Ramos (cell line): ENCODE measurements around the gene NANOS1.

Source experiments
- in situ Hi-C: fragments of 300-500 bp; cut with MboI; formaldehyde crosslinking; loops from one replicate; pipeline ENCODE4 v1.14.3; 2022; ENCODE audit warnings: low sequenced_read_pairs; ENCODE audit not compliant: unreplicated experiment

Gene NANOS1

DNA sequence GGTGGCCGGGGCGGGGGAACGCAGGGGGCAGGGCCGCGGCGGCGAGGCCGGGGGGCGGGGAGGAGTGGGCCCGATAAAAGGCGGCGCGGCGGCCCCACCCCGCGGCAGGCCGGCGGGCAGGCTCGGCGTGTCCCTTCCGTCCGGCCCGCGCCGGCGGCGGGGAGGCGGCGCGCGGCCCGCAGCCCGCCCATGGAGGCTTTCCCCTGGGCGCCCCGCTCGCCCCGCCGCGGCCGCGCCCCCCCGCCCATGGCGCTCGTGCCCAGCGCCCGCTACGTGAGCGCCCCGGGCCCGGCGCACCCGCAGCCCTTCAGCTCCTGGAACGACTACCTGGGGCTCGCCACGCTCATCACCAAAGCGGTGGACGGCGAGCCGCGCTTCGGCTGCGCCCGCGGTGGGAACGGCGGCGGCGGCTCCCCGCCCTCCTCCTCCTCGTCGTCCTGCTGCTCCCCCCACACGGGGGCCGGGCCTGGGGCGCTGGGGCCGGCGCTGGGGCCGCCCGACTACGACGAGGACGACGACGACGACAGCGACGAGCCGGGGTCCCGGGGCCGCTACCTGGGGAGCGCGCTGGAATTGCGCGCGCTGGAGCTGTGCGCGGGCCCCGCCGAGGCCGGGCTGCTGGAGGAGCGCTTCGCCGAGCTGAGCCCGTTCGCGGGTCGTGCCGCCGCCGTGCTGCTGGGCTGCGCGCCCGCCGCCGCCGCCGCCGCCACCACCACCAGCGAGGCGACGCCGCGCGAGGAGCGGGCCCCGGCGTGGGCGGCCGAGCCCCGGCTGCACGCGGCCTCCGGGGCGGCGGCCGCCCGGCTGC is at the start of gene NANOS1:
Gene NANOS1 (plus strand): TSS at position 102 of the 808 bp plus-strand sequence. CDS start 88 bp downstream, at position 190.
- in situ Hi-C loops: no loop called here

DNA sequence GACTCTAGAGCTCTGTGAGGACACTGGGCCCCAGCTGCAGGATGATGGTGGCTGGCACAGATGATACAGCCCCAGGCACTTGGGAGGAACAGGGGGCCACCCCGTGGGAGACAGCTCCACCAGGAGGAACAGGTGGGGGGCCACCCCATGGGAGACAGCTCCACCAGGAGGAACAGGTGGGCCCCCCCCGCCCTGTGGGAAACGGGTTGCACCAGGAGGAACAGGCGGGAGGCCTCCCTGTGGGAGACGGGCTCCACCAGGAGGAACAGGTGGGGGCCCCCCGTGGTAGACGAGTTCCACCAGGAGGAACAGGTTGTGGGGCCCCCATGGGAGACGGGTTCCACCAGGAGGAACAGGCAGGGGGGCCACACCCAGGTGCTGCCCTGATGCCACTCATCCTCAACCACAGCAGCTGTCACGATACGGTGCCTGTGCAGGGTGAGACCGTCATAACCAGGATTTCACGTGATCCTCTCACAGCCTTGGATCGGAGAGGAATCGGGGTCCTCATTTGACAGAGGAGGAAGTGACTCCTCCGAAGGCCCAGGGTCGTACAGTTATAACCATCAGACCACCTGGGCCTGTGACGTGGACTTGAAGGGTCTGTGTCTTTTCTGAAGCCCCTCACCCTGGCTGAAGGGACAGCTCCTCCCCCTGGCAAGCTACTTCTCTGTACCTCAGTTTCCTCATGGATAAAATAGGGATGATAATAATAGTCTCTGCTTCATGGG is 49.2 kb upstream of the NANOS1 start:
- in situ Hi-C loops: no loop called here

DNA sequence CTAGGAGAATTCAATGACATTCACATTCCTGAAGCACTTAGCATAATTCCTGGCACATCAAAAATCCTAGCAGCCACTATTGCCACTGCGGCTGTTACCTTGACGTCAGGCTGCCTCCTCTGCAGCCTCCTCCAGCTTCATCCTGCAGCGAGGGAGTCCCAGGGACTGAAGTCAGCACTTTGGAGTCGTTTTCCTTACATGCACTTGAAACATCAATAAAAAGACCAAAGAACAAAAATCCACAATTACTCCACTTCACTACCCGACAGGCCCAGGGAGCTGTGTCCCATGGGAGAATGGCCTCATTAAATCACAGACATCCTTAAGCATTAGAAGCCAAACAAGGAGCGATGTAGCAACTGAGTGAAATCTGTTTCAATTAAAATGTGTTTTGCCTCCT is 48.6 kb upstream of the NANOS1 start:
- in situ Hi-C loops: no loop called here

GRCh38 chr10:118981946-118982345 is 47.6 kb upstream of the NANOS1 start:
- in situ Hi-C loops: no loop called here

DNA sequence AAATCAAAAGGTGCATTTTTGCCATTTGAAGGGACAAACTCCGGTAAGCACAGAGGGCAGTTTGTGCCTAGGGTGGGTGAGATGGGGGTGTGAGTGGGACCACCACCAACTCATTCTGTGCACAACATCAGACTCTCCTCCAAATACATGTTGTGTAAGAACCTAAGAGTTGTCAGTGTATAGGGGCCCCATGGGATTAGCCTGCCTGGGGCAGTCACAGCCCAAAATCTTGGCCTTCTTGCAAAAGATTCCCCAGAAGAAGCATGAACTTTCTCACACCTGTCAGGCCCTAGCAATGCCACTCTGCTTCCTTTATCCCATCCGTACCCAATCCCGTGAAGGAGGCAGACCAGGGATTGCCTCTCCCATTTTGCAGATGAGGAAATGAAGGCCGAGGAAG is 47.1 kb upstream of the NANOS1 start:
- in situ Hi-C loops: no loop called here

GRCh38 chr10:118983263-118983662 is 46.3 kb upstream of the NANOS1 start:
- in situ Hi-C loops: no loop called here

GRCh38 chr10:118985576-118985975 is 43.9 kb upstream of the NANOS1 start:
- in situ Hi-C loops: no loop called here

GRCh38 chr10:118986815-118987790 is 42.4 kb upstream of the NANOS1 start:
- in situ Hi-C loops: no loop called here

DNA sequence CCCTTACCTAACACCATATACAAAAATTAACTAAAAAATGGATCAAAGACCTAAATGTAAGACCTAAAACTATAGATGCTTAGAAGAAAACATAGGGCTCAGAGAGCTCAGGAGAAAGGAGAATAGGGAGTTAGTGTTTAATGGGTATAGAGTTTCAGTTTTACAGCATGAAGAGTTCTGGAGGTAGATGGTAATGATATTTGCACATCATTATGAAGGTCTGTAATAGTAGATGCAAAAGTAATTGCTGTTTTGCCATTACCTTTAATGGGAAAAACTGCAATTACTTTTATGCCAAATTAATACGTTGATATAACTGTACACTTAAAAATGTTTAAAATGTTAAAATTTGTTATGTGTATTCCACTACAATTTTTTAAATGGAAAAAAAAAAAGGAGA is 39.2 kb upstream of the NANOS1 start:
- in situ Hi-C loops: no loop called here

- in situ Hi-C loops: no loop called here
These were observed 37.0 kb upstream of the NANOS1 start for GRCh38 chr10:118992496-118992895.

- in situ Hi-C loops: no loop called here
These were observed 36.3 kb upstream of the NANOS1 start for GRCh38 chr10:118993214-118993613.

- in situ Hi-C loops: no loop called here
These were observed 35.2 kb upstream of the NANOS1 start for GRCh38 chr10:118994321-118994720.

DNA sequence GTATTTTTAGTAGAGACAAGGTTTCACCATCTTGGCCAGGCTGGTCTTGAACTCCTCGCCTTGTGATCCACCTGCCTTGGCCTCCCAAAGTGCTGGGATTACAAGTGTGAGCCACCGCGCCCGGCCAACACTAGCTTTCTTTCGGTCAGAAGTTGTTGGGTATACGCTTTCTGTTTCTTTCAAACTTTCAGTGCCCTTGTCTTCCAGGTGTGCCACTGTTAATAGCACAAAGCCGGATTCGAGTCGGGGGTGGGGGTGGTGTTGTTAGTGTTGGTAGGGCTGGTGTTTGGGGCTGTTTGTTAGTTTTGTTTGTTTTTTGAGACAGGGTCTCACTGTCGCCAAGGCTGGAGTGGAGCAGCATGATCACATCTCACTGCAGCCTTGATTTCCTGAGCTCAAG is 33.8 kb upstream of the NANOS1 start:
- in situ Hi-C loops: no loop called here

GRCh38 chr10:118997379-118997778 is 32.1 kb upstream of the NANOS1 start:
- in situ Hi-C loops: no loop called here

- in situ Hi-C loops: no loop called here
These were observed 31.3 kb upstream of the NANOS1 start for GRCh38 chr10:118998183-118998582.

DNA sequence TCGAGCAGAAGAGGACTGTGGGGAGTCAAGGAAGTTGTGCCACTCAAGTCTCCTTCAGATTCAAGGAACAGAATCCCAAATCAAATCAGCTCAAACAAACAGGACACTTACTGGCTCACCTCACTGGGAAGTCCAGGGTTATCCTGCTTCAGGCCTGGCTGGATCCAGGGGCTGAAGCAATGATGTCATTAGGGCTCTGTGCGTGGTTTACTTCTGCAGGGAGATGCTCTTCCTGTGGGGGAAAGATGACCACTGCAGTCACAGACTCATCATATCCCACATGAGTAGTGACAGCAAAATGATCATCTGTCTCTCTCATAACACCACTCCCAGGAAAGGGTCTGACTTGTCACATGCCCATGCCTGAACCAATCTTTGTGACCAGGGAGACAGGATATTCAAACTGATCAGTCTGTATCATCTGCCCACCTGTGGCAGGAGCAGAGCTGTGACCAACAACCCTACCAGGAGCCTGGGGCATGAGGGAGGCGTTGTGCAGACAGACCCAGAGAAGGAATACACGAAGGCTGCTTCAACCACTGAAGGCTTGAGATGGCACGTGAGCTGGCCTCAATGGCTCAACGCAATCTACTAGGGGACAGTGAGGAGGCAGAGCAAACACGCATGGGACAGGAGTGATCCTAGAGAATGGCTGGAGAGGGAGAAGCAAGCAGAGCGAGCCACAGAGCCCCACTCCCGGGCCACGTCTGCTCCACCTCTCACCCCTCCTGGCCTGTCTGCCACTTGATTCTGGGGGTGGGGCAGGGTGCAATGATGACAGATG is 27.6 kb upstream of the NANOS1 start:
- in situ Hi-C loops: no loop called here

- in situ Hi-C loops: no loop called here
These were observed 25.8 kb upstream of the NANOS1 start for GRCh38 chr10:119003572-119004289.

DNA sequence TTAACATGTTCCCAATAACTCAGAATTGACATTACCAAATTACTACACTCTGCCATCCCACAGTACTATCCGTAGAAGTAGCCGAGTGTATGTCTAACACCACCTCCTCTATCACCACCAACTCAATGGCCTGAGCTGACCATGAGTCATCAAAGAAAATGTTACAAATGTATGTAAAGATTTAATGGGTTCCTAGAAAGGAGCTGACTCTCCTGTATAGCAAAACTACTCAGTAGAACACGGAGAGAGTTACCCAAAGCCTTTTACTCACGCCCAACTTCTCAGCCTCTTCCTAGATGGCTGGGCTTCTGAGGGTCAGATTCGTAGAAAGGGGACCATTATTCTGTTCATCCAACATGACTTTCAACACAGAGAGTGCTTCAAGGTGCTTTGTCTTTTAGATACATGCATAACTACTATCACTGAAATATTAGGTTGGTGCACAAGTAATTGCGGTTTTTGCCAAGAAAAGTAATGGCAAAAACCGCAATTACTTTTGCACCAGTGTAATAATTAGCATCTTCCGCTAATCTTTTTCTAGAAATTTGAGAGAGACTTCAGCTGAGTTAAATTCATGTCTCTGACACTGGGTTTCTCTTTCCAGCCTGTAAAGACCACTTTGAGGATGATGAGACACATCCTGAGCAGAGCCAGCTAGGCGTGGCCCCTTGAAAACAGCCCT is 24.0 kb upstream of the NANOS1 start:
- in situ Hi-C loops: no loop called here
